ENCODE results near the gene SEMA3G.

The SEMA3G gene

GRCh38 chr3:52458770-52459545 lies 14.1 kb upstream of the SEMA3G start:
- no peak for DNase-seq (ENCODE audit: low read depth, low spot score)
- Histone ChIP-seq H3K4me3 (ENCODE audit: low read length) (no peak overlapping the region), H3K36me3 (ENCODE audit: control insufficient read depth, insufficient read depth, low read length) (peaks cover 11% of the 10 kb centered on the region), H3K27me3 (ENCODE audit: control insufficient read depth, insufficient read depth, low read length) (no peaks in the 10 kb centered on the region), H3K9me3 (ENCODE audit: control insufficient read depth, insufficient read depth, low read length) (no peaks in the 10 kb centered on the region), H3K4me1 (ENCODE audit: control insufficient read depth, insufficient read depth, low read length) (peaks cover 2% of the 10 kb centered on the region; the same call in 1 of the 2 replicates), H3K27ac (ENCODE audit: low read length) (no peak overlapping the region)
- WGBS (ENCODE audit: insufficient coverage, insufficient read length) = no CpG with 5 or more reads among the region's 14 CpGs

GRCh38 chr3:52458031-52458760 lies 13.3 kb upstream of the SEMA3G start:
- Histone ChIP-seq H3K27ac (ENCODE audit: low read length) (no peak overlapping the region), H3K4me3 (ENCODE audit: low read length) (no peak overlapping the region), H3K36me3 (ENCODE audit: control insufficient read depth, insufficient read depth, low read length) (peaks cover 11% of the 10 kb centered on the region)

GRCh38 chr3:52456800-52457183 lies 11.9 kb upstream of the SEMA3G start:
- Histone ChIP-seq H3K36me3 (ENCODE audit: control insufficient read depth, insufficient read depth, low read length) (peaks cover 11% of the 10 kb centered on the region), H3K27me3 (ENCODE audit: control insufficient read depth, insufficient read depth, low read length) (no peaks in the 10 kb centered on the region), H3K9me3 (ENCODE audit: control insufficient read depth, insufficient read depth, low read length) (no peaks in the 10 kb centered on the region), H3K4me3 (ENCODE audit: low read length) (peak overlapping the region; percentile 97; the same call in 1 of the 2 replicates), H3K4me1 (ENCODE audit: control insufficient read depth, insufficient read depth, low read length) (peaks cover 10% of the 10 kb centered on the region), H3K27ac (ENCODE audit: low read length) (no peak overlapping the region)
- DNase-seq (ENCODE audit: low read depth, low spot score) = no peak
- no CpG with 5 or more reads among the region's 5 CpGs for WGBS (ENCODE audit: insufficient coverage, insufficient read length)

More at GRCh38 chr3:52458031-52458760, 13.3 kb upstream of the SEMA3G start:
- Histone ChIP-seq H3K9me3 (ENCODE audit: control insufficient read depth, insufficient read depth, low read length) (no peaks in the 10 kb centered on the region), H3K27me3 (ENCODE audit: control insufficient read depth, insufficient read depth, low read length) (no peaks in the 10 kb centered on the region), H3K4me1 (ENCODE audit: control insufficient read depth, insufficient read depth, low read length) (peaks cover 6% of the 10 kb centered on the region; the same call in 1 of the 2 replicates)
- no CpG with 5 or more reads among the region's 6 CpGs for WGBS (ENCODE audit: insufficient coverage, insufficient read length)
- DNase-seq (ENCODE audit: low read depth, low spot score) = no peak

- H3K36me3 ChIP-seq (ENCODE audit: control insufficient read depth, insufficient read depth, low read length) = peaks cover 11% of the 10 kb centered on the region
- peak overlapping the region; percentile 97 for H3K4me3 ChIP-seq (ENCODE audit: low read length)
- H3K27ac ChIP-seq (ENCODE audit: low read length) = no peak overlapping the region
- H3K27me3 ChIP-seq (ENCODE audit: control insufficient read depth, insufficient read depth, low read length) = no peaks in the 10 kb centered on the region
- H3K9me3 ChIP-seq (ENCODE audit: control insufficient read depth, insufficient read depth, low read length) = no peaks in the 10 kb centered on the region
- WGBS (ENCODE audit: insufficient coverage, insufficient read length) = no CpG with 5 or more reads among the region's 13 CpGs
- DNase-seq (ENCODE audit: low read depth, low spot score) = no peak
- peaks cover 10% of the 10 kb centered on the region for H3K4me1 ChIP-seq (ENCODE audit: control insufficient read depth, insufficient read depth, low read length)
Measured at GRCh38 chr3:52456169-52456799, 11.4 kb upstream of the SEMA3G start.

DNA sequence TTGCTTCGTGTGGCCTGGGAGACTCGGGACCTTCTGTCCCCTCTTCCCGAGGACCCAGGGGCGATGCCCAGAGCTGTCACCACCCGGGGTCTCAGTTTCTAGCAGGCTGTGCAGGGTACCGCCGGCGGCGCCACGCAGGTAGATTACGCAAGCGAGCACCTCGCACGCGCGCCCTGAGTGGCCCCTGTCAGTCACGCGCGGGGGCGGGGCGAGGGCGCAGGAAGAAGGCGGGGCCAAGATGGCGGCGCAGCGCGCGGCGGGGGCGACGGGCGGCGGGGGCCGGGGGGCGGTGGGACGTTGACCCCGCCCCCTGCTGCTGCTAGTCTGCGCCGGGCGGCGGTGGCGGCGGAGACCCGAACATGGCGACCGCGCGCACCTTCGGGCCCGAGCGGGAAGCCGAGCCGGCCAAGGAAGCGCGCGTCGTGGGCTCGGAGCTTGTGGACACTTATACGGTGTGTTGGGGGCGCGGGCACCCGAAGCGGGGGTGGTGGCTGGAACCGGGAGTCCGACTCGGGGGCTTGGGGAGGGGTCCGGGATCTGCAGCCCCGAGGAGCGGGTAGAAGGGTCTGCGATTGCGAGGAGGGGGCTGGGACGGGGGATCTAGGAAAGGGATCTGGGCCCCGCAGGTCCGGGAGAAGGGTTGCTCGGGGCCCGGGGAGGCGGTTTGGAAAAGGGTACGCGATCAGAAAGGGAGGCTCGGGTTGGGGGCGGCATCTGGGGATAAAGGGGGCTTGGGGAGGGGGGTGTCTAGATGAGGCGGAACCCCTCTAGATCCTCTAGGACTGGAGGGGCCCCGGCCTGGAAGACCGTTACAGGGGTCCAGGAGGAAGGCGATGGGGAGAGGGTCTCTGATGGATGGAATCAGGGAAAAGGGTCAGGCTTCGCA lies 10.6 kb upstream of the SEMA3G start, which contains the start of gene NISCH:
TSS of gene NISCH (plus strand) at position 322 of the 886 bp plus-strand sequence. CDS start at position 360, 38 bp downstream.
- no peak for DNase-seq (ENCODE audit: low read depth, low spot score)
- Histone ChIP-seq H3K27ac (ENCODE audit: low read length) (no peak within 1 kb of the TSS), H3K4me3 (ENCODE audit: low read length) (peak within 1 kb of the TSS; percentile 97), H3K27me3 (ENCODE audit: control insufficient read depth, insufficient read depth, low read length) (no peaks in the 10 kb centered on the region), H3K36me3 (ENCODE audit: control insufficient read depth, insufficient read depth, low read length) (peaks cover 8% of the 10 kb centered on the region; the same call in 1 of the 2 replicates), H3K4me1 (ENCODE audit: control insufficient read depth, insufficient read depth, low read length) (peaks cover 10% of the 10 kb centered on the region), H3K9me3 (ENCODE audit: control insufficient read depth, insufficient read depth, low read length) (no peaks in the 10 kb centered on the region)
- no CpG with 5 or more reads among the region's 86 CpGs for WGBS (ENCODE audit: insufficient coverage, insufficient read length)

DNA sequence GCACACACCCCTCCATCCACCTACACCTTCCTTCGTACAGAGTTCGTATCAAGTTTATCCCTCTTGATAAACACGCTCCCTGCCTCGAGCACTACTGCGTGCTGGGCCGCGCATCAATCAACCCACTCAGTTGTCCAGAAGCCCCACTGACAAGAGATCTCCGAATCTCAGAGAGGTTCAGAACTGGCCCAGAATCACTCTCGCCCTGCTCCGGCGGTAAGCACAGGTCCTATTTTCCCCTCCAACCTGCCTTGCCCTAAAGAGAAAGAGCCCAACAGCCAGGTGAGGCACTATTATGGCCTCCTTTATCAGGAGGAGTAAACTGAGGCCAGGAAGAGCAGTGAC lies 10.0 kb upstream of the SEMA3G start:
- peak overlapping the region; percentile 97; the same call in 1 of the 2 replicates for H3K4me3 ChIP-seq (ENCODE audit: low read length)
- no peak overlapping the region for H3K27ac ChIP-seq (ENCODE audit: low read length)
- H3K4me1 ChIP-seq (ENCODE audit: control insufficient read depth, insufficient read depth, low read length) = peaks cover 16% of the 10 kb centered on the region
- H3K9me3 ChIP-seq (ENCODE audit: control insufficient read depth, insufficient read depth, low read length) = no peaks in the 10 kb centered on the region
- DNase-seq (ENCODE audit: low read depth, low spot score) = no peak
- H3K36me3 ChIP-seq (ENCODE audit: control insufficient read depth, insufficient read depth, low read length) = peaks cover 8% of the 10 kb centered on the region; the same call in 1 of the 2 replicates
- no CpG with 5 or more reads among the region's 11 CpGs for WGBS (ENCODE audit: insufficient coverage, insufficient read length)
- no peaks in the 10 kb centered on the region for H3K27me3 ChIP-seq (ENCODE audit: control insufficient read depth, insufficient read depth, low read length)

DNA sequence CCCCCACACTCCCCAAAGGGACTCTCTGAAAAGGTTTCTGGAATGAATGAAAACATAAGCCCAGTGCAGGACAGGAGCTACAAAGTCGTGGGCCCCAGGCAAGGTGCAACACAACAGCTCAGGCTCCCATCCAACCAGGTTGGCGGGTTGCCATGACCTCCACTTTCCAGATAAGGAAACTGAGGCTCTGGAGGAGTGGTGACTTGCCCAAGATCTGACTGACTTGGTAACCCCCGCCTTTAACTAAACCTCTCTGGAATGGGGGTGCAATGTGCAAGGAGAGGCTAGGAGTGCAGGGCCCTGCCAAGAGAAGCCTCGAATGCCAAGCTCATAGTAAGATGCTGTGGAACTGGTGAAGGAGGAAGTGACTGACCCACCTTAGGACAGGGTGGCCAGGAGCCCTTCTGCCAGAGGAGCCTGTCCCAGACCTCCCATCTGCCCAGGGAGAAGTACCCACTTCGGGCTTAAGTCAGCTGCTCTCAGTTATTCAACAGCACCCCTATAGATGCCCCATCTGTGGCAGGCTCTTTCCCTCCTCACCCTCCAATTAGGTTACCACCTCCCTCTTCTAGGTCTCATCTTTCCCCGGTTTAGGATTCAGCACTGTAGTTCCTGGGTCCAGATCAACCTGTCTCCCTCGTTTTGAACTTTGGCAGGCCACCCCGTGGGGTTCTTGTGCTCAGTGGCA lies 9.5 kb upstream of the SEMA3G start:
- no peaks in the 10 kb centered on the region for H3K9me3 ChIP-seq (ENCODE audit: control insufficient read depth, insufficient read depth, low read length)
- no peak overlapping the region for H3K4me3 ChIP-seq (ENCODE audit: low read length)
- H3K27me3 ChIP-seq (ENCODE audit: control insufficient read depth, insufficient read depth, low read length) = no peaks in the 10 kb centered on the region
- H3K36me3 ChIP-seq (ENCODE audit: control insufficient read depth, insufficient read depth, low read length) = peaks cover 8% of the 10 kb centered on the region; the same call in 1 of the 2 replicates
- H3K27ac ChIP-seq (ENCODE audit: low read length) = no peak overlapping the region
- DNase-seq (ENCODE audit: low read depth, low spot score) = no peak
- no CpG with 5 or more reads among the region's 8 CpGs for WGBS (ENCODE audit: insufficient coverage, insufficient read length)
- H3K4me1 ChIP-seq (ENCODE audit: control insufficient read depth, insufficient read depth, low read length) = peaks cover 16% of the 10 kb centered on the region

GRCh38 chr3:52453496-52454249 lies 8.8 kb upstream of the SEMA3G start, which contains the start of gene TNNC1:
TSS of gene TNNC1 (minus strand) at chr3:52454041. CDS start at chr3:52454015, 26 bp downstream.
- no peak within 1 kb of the TSS for H3K27ac ChIP-seq (ENCODE audit: low read length)
- no peak within 1 kb of the TSS for H3K4me3 ChIP-seq (ENCODE audit: low read length)
- no CpG with 5 or more reads among the region's 16 CpGs for WGBS (ENCODE audit: insufficient coverage, insufficient read length)
- DNase-seq (ENCODE audit: low read depth, low spot score) = no peak
- peaks cover 16% of the 10 kb centered on the region for H3K4me1 ChIP-seq (ENCODE audit: control insufficient read depth, insufficient read depth, low read length)
- H3K9me3 ChIP-seq (ENCODE audit: control insufficient read depth, insufficient read depth, low read length) = no peaks in the 10 kb centered on the region
- H3K27me3 ChIP-seq (ENCODE audit: control insufficient read depth, insufficient read depth, low read length) = no peaks in the 10 kb centered on the region
- H3K36me3 ChIP-seq (ENCODE audit: control insufficient read depth, insufficient read depth, low read length) = 0 out of 2 replicates have a peak, but pooled peaks cover 1% of the 10 kb centered on the region

Data from iPS DF 6.9 (cell line).